Left lung (tissue), 10 donors: Measurements from ENCODE around the gene SDCBP2. TPM values are rescaled to one million over a fixed set of nuclear protein-coding genes. Genes with fewer than 3 reads are reported as not detected.

Experiments
- ATAC-seq: fragments of 200-7000 bp; cut with Tn5 transposase; one replicate; pipeline ENCODE4 v1.9.1; 2020; ENCODE audit warnings: moderate library complexity
- DNase-seq, 4 donors: peaks; one replicate each; pipeline ENCODE4 v3.0.0-alpha.2; 2013 to 2020
- H3K27ac ChIP-seq, 2 donors: fragments of 200-600 bp; sonication (generic) in 1 of 2; one replicate each; pipeline versions ENCODE4 v1.5.0 to v1.8.0; 2020 to 2021
- H3K27me3 ChIP-seq, 2 donors: fragments of 200-600 bp; sonication (generic) in 1 of 2; one replicate each; pipeline versions ENCODE4 v1.5.0 to v1.8.0; 2020 to 2021
- H3K36me3 ChIP-seq, 2 donors: fragments of 200-600 bp; sonication (generic) in 1 of 2; one replicate each; pipeline versions ENCODE4 v1.5.0 to v1.8.0; 2020 to 2021
- H3K4me1 ChIP-seq, 2 donors: fragments of 200-600 bp; one replicate each; pipeline ENCODE4 v1.8.0; 2021
- H3K4me3 ChIP-seq, 2 donors: fragments of 200-600 bp; sonication (generic) in 1 of 2; one replicate each; pipeline versions ENCODE4 v1.5.0 to v1.8.0; 2020 to 2021; ENCODE audit warnings: mild to moderate bottlenecking in 1 of 2
- H3K9me3 ChIP-seq, 2 donors: fragments of 200-600 bp; sonication (generic) in 1 of 2; one replicate each; pipeline versions ENCODE4 v1.5.0 to v1.8.0; 2020 to 2021
- intact Hi-C, 2 donors: fragments of 100-400 bp; cut with DNase I; formaldehyde crosslinking; loops; one replicate each; pipeline versions ENCODE4 v1.11.2 to v1.14.2; 2022
- polyA plus RNA-seq, 6 donors: library from polyadenylated mRNA; unstranded; fragments of 120-200 nt; gene quantifications; one replicate each; pipeline ENCODE4 v1.2.1, GENCODE V29; 2013; ENCODE audit not compliant: insufficient read length in 6 of 6
- total RNA-seq, 2 donors: library from RNA; stranded (reverse); fragmentation: NEBNext Ultra II Directional; extraction: Animal tissue kit (Norgen Biotek cat#: 25700); gene quantifications; one replicate each; pipeline ENCODE4 v1.2.1, GENCODE V29; 2021
- TF ChIP-seq, protein P1 (sequence below), 2 donors: fragments of 200-600 bp; sonication (generic) in 1 of 2; IDR thresholded peaks; one replicate each; pipeline versions ENCODE4 v1.5.0 to v1.8.0; 2021; ENCODE audit warnings: antibody characterized with exemption in 2 of 2
- donor health status: DM: no; HTN: yes; CAD: no.
- donor health status: DM: no; HTN: no; CAD: no.

Gene SDCBP2
- total and polyA plus RNA-seq, 8 donors, result 1.8 to 21.5 (median 3.1) TPM

- no peak for ATAC-seq
- intact Hi-C loops, result no loop called here
- Histone ChIP-seq H3K4me3 (no peak overlapping the region), H3K4me1 (peaks cover 0 to 1% of the 10 kb centered on the region in 2 donors), H3K27ac (no peak overlapping the region), H3K27me3 (no peaks in the 10 kb centered on the region), H3K36me3 (peaks cover 0 to 15% of the 10 kb centered on the region in 2 donors), H3K9me3 (no peaks in the 10 kb centered on the region)
- TF ChIP-seq, protein P1, sequence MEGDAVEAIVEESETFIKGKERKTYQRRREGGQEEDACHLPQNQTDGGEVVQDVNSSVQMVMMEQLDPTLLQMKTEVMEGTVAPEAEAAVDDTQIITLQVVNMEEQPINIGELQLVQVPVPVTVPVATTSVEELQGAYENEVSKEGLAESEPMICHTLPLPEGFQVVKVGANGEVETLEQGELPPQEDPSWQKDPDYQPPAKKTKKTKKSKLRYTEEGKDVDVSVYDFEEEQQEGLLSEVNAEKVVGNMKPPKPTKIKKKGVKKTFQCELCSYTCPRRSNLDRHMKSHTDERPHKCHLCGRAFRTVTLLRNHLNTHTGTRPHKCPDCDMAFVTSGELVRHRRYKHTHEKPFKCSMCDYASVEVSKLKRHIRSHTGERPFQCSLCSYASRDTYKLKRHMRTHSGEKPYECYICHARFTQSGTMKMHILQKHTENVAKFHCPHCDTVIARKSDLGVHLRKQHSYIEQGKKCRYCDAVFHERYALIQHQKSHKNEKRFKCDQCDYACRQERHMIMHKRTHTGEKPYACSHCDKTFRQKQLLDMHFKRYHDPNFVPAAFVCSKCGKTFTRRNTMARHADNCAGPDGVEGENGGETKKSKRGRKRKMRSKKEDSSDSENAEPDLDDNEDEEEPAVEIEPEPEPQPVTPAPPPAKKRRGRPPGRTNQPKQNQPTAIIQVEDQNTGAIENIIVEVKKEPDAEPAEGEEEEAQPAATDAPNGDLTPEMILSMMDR (IDR thresholded peaks at IDR 0.05), result no peak
- DNase-seq, result no peak
Measured at GRCh38 chr20:1308067-1308701, 20.8 kb downstream of the SDCBP2 start.

GRCh38 chr20:1307571-1307971, 21.4 kb downstream of the SDCBP2 start:
- intact Hi-C loops, result no loop called here
- no peak for DNase-seq

DNA sequence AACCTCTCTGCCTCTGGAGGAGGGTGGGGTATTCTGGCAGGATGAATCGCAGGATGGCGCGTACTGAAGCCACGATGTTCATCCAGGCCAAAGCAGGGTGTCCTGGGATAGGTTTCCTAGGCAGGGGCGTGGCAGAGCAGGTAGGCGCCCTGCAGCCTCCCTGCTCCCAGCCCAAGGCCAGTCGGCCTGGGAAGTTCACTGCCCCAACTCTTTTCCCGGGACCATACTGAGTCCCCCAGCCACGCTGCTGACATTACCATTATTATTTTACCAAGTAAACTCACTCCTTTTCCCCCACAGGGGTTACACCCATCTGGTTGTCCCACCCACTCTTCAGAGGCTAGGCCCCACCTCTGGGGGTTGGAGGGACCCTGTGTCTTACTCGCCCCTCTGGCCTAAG, 21.8 kb downstream of the SDCBP2 start:
- H3K9me3 ChIP-seq, result no peaks in the 10 kb centered on the region
- intact Hi-C loops, result no loop called here
- H3K4me1 ChIP-seq, result no peaks in the 10 kb centered on the region
- TF ChIP-seq, protein P1 (IDR thresholded peaks at IDR 0.05), result no peak
- ATAC-seq, result no peak
- no peaks in the 10 kb centered on the region for H3K27me3 ChIP-seq
- DNase-seq, result peak in 1 of 4 donors; percentile 7
- no peak overlapping the region for H3K27ac ChIP-seq
- H3K36me3 ChIP-seq, result peaks cover 0 to 15% of the 10 kb centered on the region in 2 donors
- H3K4me3 ChIP-seq, result no peak overlapping the region

More at GRCh38 chr20:1307571-1307971, 21.4 kb downstream of the SDCBP2 start:
- no peak for ATAC-seq
- Histone ChIP-seq H3K36me3 (peaks cover 0 to 15% of the 10 kb centered on the region in 2 donors), H3K27ac (no peak overlapping the region), H3K9me3 (no peaks in the 10 kb centered on the region), H3K27me3 (no peaks in the 10 kb centered on the region), H3K4me3 (no peak overlapping the region), H3K4me1 (no peaks in the 10 kb centered on the region)
- TF ChIP-seq, protein P1 (IDR thresholded peaks at IDR 0.05), result no peak

- TF ChIP-seq, protein P1 (IDR thresholded peaks at IDR 0.05), result no peak
- peak in 1 of 4 donors; percentile 23 for DNase-seq
- H3K9me3 ChIP-seq, result no peaks in the 10 kb centered on the region
- no peaks in the 10 kb centered on the region for H3K4me1 ChIP-seq
- intact Hi-C loops, result no loop called here
- peaks cover 0 to 15% of the 10 kb centered on the region in 2 donors for H3K36me3 ChIP-seq
- no peak overlapping the region for H3K27ac ChIP-seq
- no peak for ATAC-seq
- no peak overlapping the region for H3K4me3 ChIP-seq
- no peaks in the 10 kb centered on the region for H3K27me3 ChIP-seq
Measured at GRCh38 chr20:1306316-1307135, 22.4 kb downstream of the SDCBP2 start.

- Histone ChIP-seq H3K9me3 (no peaks in the 10 kb centered on the region), H3K27me3 (no peaks in the 10 kb centered on the region), H3K4me1 (no peaks in the 10 kb centered on the region), H3K4me3 (no peak overlapping the region), H3K27ac (no peak overlapping the region), H3K36me3 (peaks cover 0 to 15% of the 10 kb centered on the region in 2 donors)
- DNase-seq, result peak in 1 of 4 donors; percentile 19
- TF ChIP-seq, protein P1 (IDR thresholded peaks at IDR 0.05), result no peak
- no peak for ATAC-seq
- intact Hi-C loops, result no loop called here
Measured at GRCh38 chr20:1305712-1306111, 23.2 kb downstream of the SDCBP2 start.
